ENCODE measurements around the gene SRSF3. TPM values are rescaled to one million over a fixed set of nuclear protein-coding genes. Genes with fewer than 3 reads are reported as not detected.

Gene SRSF3
- total and polyA plus RNA-seq, 3 donors from 2014 or later: 180 to 289 (median 183) TPM

- no peaks in the 10 kb centered on the region for H3K27me3 ChIP-seq
- TF ChIP-seq, protein P1, sequence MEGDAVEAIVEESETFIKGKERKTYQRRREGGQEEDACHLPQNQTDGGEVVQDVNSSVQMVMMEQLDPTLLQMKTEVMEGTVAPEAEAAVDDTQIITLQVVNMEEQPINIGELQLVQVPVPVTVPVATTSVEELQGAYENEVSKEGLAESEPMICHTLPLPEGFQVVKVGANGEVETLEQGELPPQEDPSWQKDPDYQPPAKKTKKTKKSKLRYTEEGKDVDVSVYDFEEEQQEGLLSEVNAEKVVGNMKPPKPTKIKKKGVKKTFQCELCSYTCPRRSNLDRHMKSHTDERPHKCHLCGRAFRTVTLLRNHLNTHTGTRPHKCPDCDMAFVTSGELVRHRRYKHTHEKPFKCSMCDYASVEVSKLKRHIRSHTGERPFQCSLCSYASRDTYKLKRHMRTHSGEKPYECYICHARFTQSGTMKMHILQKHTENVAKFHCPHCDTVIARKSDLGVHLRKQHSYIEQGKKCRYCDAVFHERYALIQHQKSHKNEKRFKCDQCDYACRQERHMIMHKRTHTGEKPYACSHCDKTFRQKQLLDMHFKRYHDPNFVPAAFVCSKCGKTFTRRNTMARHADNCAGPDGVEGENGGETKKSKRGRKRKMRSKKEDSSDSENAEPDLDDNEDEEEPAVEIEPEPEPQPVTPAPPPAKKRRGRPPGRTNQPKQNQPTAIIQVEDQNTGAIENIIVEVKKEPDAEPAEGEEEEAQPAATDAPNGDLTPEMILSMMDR (IDR thresholded peaks at IDR 0.05): no peak
- no peak for TF ChIP-seq POLR2A (IDR thresholded peaks at IDR 0.05)
- H3K36me3 ChIP-seq (ENCODE audit: low read depth, missing control alignments): no peaks in the 10 kb centered on the region
- DNase-seq: no peak
- H3K27ac ChIP-seq: peak overlapping the region in 1 of 2 donors; percentile 86
- intact Hi-C loops (cut with DNase I; ENCODE audit: low total_unique reads): no loop called here
- no peaks in the 10 kb centered on the region for H3K9me3 ChIP-seq
- H3K4me1 ChIP-seq: peaks cover 26% of the 10 kb centered on the region
- 85 to 87% methylated on average over 7 of the region's 7 CpGs for WGBS, 2 donors
- no peak overlapping the region for H3K4me3 ChIP-seq
These were observed 17.6 kb upstream of the SRSF3 start for GRCh38 chr6:36576578-36576977.

DNA sequence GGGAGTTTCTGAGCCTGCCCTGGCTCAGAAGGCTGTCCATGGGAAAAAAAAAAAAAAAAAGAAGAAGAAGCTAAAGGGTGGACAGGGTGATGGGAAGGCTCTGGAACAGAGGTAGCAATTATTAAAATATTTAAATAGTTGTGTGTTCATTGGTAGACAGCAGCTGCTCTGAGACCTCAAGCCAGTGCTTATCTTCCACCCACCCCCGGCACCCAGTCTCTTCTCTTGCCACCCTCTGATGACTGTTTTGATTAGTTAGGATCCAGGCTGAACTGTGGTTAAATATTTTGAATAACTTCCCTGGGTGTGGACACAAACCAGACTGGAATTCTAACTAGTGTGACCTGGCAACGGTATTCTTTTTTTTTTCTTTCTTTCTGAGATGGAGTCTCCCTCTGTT lies 16.9 kb upstream of the SRSF3 start:
- TF ChIP-seq, protein P1 (IDR thresholded peaks at IDR 0.05): no peak
- no peak for TF ChIP-seq POLR2A (IDR thresholded peaks at IDR 0.05)
- intact Hi-C loops (cut with DNase I; ENCODE audit: low total_unique reads): no loop called here
- 49 to 50% methylated on average over 2 of the region's 2 CpGs for WGBS, 2 donors
- Histone ChIP-seq H3K27ac (peak overlapping the region in 1 of 2 donors; percentile 86), H3K9me3 (no peaks in the 10 kb centered on the region), H3K27me3 (no peaks in the 10 kb centered on the region), H3K36me3 (ENCODE audit: low read depth, missing control alignments) (no peaks in the 10 kb centered on the region), H3K4me3 (no peak overlapping the region), H3K4me1 (peaks cover 26% of the 10 kb centered on the region)
- DNase-seq: no peak

DNA sequence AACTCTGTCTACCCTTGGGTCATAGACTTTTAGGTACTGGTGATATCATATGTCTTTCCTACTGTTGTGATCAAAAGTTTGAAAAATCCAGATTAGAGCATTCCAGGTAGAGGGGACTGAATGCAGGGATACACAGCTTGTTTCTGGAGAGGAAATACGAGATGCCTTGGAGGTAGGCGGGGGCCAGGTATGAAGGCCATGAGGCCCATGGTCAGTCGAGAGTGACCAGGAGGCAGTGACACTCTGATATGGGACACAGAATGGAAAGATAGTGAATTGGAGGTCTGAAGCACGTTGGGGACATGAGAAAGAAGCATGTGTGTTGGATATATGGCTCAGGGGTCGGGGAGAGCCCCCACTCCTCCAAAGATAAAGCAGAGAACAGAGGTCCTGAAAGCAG lies 16.1 kb upstream of the SRSF3 start:
- Histone ChIP-seq H3K27ac (peak overlapping the region; percentile 31 to 86), H3K36me3 (ENCODE audit: low read depth, missing control alignments) (no peaks in the 10 kb centered on the region), H3K4me1 (peaks cover 26% of the 10 kb centered on the region), H3K4me3 (no peak overlapping the region), H3K27me3 (no peaks in the 10 kb centered on the region), H3K9me3 (no peaks in the 10 kb centered on the region)
- 84 to 90% methylated on average over 5 of the region's 5 CpGs for WGBS, 2 donors
- TF ChIP-seq, protein P1 (IDR thresholded peaks at IDR 0.05): no peak
- TF ChIP-seq POLR2A (IDR thresholded peaks at IDR 0.05): no peak
- intact Hi-C loops (cut with DNase I; ENCODE audit: low total_unique reads): no loop called here
- no peak for DNase-seq

DNA sequence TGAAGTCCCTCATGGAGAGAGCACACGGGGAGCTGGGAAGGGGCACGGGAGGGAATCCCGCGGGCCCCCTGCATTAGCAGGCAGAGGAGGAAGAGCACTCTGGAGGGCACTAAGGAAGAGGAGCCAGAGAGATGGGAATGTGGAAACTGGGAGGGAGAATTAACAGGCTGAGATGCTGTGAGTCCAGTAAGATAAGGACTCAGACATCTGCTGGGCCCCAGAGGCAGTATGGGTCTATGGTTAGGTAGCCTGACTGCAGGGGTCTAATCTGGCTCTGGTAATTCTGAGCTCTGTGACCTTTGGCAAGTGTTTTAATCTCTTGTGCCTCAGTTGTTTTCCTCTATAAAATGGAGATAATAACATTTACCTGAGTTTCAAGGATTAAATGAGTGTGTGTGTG lies 15.7 kb upstream of the SRSF3 start:
- H3K9me3 ChIP-seq: no peaks in the 10 kb centered on the region
- no peak overlapping the region for H3K4me3 ChIP-seq
- 83 to 84% methylated on average over 4 of the region's 4 CpGs for WGBS, 2 donors
- peaks cover 26% of the 10 kb centered on the region for H3K4me1 ChIP-seq
- H3K36me3 ChIP-seq (ENCODE audit: low read depth, missing control alignments): no peaks in the 10 kb centered on the region
- TF ChIP-seq POLR2A (IDR thresholded peaks at IDR 0.05): no peak
- TF ChIP-seq, protein P1 (IDR thresholded peaks at IDR 0.05): no peak
- intact Hi-C loops (cut with DNase I; ENCODE audit: low total_unique reads): no loop called here
- no peaks in the 10 kb centered on the region for H3K27me3 ChIP-seq
- no peak for DNase-seq
- peak overlapping the region; percentile 31 to 86 for H3K27ac ChIP-seq

- Histone ChIP-seq H3K27ac (peak overlapping the region; percentile 77 to 86), H3K9me3 (no peaks in the 10 kb centered on the region), H3K4me3 (no peak overlapping the region), H3K4me1 (peaks cover 26% of the 10 kb centered on the region), H3K27me3 (no peaks in the 10 kb centered on the region), H3K36me3 (ENCODE audit: low read depth, missing control alignments) (no peaks in the 10 kb centered on the region)
- intact Hi-C loops (cut with DNase I; ENCODE audit: low total_unique reads): no loop called here
- no peak for DNase-seq
- TF ChIP-seq POLR2A (IDR thresholded peaks at IDR 0.05): no peak
- TF ChIP-seq, protein P1 (IDR thresholded peaks at IDR 0.05): no peak
- 66 to 75% methylated on average over 8 of the region's 8 CpGs for WGBS, 2 donors
These were observed 14.0 kb upstream of the SRSF3 start for GRCh38 chr6:36580184-36580526.

All from testis (tissue), 3 donors.